GM21786 (cell line): Measurements from ENCODE around the gene OR2T2.
"Not testable (repeated sequence)": the region's sequence is repeated elsewhere in the genome, so short reads cannot be mapped to it uniquely, and the experiment has no call there.

Experiments used
- ATAC-seq: cut with Tn5 transposase; IDR thresholded peaks from one replicate; pipeline ENCODE4 v1.9.1; 2021; ENCODE audit not compliant: unreplicated experiment

The OR2T2 gene, protein sequence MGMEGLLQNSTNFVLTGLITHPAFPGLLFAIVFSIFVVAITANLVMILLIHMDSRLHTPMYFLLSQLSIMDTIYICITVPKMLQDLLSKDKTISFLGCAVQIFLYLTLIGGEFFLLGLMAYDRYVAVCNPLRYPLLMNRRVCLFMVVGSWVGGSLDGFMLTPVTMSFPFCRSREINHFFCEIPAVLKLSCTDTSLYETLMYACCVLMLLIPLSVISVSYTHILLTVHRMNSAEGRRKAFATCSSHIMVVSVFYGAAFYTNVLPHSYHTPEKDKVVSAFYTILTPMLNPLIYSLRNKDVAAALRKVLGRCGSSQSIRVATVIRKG

DNA sequence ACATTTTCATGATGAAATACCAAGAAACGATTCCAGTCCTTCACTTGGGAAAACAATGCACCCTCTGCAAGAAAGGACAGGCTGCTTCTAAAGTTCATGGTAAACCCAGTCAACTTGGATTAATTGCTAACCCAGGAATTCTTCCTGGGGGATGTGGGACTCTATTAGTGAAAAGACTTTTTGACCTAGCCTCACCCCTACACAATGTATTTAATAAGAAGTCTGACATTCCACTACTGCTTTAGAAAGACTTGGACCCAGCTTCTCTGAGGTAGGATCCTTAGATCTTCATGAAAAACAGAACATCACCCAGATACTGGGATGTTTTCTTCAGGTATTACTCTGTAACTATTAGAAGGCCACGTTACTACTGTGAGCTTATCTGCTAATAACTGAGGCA lies at the start of gene OR2T2:
Gene OR2T2 (plus strand): TSS at position 239 of the 400 bp plus-strand sequence. CDS start 7,161 bp downstream, outside the sequence.
- ATAC-seq, result not testable (repeated sequence)

DNA sequence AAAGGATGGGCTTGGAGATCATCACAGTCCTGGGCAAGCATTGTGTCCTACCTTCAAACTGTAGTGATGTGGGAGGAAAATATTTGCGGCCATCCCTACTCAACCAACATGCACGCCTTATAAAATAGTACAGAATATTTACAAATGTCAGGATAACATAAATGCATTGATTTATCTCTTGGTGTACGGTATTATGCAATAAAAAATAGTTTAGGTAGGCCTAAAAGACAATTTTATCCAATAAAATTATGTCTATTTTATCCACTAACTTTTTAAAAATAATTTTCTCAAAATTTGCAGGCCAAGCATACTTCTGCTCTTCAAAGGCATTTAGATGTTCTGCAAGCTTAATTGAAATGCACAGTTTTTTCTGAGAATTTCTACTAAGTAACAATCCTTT lies 42.7 kb upstream of the OR2T2 start, which contains the start of gene OR2T1:
Gene OR2T1 (plus strand): TSS at position 301 of the 400 bp plus-strand sequence. CDS start 3,100 bp downstream, outside the sequence.
- no peak for ATAC-seq

DNA sequence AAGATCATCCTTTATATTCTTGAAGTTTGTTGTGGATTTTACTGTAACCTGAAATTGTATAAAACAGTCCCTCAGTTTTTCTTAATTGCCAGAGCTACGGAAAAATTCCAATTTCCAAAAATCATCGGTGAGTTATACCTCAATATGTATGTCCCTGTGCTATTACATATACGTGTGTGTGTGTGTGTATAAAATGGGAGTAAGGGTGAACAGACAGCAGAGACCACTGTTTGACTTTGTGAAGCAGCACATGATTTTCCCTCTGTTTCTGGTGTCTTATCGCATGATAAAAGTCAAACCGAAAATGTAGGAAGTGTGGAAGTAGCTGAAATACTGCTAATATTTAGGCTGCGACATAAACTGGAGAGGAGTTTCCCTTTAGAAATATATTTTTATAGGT lies 41.4 kb upstream of the OR2T2 start:
- ATAC-seq, result no peak

DNA sequence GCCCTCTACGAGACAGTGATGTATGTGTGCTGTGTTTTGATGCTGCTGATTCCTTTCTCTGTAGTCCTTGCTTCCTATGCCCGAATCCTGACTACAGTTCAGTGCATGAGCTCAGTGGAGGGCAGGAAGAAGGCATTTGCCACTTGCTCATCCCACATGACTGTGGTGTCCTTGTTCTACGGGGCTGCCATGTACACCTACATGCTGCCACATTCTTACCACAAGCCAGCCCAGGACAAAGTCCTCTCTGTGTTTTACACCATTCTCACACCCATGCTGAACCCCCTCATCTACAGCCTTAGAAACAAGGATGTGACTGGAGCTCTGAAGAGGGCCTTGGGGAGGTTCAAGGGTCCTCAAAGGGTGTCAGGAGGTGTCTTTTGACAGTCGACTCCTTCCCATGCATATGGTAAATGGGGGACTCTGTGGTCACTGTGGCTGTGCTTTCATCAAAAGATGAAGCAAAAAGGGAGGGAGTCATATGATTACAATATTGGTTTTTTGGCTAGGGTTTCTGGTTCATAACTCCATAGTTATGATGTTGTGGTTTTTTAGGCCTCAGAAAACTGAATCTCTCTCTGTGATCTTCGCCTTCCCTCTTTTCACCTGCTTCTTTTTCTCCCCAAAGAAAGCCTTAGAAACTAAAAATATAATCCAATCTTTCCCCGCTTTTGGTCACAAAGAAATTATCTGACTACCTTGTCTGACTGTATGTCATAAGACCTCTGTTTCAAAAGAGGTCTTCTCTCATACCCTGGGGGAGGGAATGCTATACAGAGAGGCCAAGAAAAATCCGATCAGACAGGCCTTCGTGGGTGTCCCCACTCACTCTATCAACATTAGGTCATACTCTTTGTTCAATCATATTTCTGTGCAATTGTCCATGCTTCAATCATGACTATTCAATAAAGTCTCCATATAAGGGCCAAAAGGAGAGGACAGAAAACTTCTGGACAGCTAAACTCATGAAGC lies 38.4 kb upstream of the OR2T2 start:
- ATAC-seq, result no peak

DNA sequence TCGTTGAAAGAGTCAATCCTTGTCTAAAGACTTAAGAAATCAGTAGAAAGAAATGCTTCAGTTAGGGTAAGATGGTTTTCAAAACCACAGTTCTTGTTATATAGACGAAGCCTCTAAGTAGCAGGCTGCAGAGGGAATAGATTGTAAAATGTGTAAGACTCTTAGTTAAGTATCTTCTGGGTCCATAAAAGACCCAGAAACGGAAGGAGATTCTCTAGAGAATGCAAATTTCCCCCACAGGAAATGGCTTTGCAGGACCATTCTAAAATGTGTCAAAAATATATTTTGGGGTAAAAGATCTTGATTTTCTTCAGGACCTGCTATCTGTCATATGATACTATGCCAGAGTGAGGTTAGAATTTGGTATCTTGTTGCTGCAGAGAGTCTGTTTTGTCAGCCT lies 29.2 kb upstream of the OR2T2 start:
- no peak for ATAC-seq

DNA sequence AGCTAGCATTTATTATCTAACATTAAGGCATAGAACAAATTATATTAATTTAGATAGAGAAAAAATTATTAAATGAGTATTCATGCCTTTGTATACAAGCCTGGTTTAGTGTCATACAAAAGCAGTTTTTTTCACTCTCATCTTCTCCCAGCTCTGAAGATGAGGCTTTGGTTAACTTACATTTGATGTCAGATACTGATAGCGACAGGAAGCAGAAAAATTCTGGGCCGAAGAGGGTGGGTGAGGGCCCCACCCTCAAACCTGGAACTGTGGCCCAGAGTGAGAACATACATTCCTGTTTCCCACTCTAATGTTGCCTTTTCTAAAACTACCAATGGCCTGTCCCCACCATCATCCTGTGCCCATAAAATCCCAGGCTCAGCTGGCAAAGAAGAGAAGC lies 27.6 kb upstream of the OR2T2 start:
- ATAC-seq, result no peak

DNA sequence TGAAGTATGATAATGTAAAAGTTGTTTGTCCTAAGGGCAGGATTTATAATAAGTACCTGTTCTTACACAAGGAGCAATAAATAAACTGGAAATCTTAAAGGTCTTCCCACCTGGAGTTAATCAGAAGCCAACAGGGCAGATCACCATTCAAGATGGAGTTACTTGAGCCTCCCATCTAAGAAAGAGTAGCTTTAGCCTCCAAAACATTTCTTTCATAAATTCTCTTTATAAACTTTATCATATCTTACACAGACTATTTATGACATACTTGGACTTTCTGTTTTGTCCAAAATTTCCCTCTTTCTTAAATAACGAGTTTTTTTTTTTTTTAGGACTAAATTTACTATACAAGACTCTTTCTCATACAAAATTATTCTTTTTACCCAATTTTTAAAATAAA lies 24.1 kb upstream of the OR2T2 start:
- ATAC-seq, result no peak

DNA sequence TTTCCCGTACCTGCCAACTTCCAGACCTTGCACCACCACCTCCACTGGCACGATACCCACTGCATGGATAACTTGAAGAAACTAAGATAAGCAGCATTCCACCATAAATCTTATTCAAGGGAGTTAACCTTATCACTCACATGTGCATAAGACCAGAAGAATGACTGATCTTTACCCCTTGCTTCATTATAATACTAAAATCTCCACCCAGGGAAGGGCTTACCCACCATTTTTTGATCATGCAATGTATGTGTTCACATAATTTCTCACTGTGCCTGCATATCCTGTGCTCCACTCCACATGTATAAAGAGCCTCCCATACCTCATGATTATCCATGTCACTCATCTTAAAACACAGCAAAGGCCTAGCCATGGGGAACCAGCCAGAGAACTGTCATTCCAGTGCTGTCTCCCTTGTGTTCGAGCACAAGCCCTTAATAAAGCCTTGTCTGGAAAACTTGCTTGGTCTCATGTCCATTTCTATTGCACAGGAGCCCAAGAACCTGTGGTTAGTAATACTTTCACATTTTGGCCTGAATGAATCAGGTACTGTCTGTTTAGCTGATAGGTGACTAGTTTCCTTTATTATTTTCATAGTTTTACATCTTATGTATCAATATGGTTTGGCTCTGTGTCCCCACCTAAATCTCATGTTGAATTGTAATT lies 17.8 kb upstream of the OR2T2 start:
- ATAC-seq, result peak; percentile 34

DNA sequence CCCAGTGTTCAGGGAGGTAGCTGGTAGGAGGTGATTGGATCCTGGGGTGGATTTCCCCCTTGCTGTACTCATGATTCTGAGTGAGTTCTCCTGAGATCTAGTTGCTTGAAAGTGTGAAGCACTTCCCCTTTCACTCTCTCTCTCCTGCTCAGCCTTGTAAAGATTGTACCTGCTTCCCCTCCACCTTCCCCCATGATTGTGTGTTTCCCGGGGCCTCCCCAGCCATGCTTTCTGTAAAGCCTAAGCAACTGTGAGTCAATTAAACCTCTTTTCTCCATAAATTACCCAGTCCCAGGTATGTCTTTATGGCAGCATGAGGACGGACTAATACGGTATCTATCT lies 17.3 kb upstream of the OR2T2 start:
- peak; percentile 98 for ATAC-seq

DNA sequence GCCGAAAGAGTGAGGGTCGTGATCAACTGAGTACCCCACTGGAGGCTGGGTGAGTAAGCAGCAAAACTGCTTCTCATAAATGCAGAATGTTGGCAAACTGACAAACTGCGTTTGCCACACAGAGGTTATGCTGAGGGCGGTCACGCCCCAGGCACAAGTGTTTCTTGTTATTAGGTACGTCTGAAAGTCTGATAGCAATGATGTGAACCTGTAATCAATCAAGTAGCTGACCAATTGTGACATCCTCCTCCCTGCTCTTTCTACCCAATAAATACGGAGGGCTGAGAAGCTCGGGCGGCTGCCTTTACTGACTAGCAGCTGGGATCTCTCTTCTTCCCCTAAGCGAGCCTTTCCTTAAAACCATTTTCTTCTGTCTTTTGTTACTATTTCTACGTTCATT lies 13.8 kb upstream of the OR2T2 start:
- not testable (repeated sequence) for ATAC-seq

DNA sequence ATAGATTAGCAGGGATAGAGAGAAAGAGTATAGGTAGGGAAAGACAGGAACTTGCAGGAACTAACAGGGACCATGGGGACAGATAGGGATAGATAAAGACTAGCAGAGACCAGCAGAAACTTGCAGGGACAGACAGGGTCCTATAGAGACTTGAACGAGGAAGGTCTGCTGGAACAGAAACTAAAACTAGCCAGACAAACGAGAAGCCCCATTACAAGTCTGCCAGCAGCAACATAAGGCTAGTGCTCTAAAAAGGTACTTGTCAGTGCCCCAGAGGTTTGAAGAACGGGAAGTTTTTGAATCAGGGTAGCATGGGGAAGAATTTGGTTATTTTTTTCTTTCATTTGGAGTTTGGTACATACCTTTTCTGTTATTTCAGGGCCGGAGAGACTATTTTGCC lies 13.2 kb upstream of the OR2T2 start:
- ATAC-seq, result not testable (repeated sequence)

DNA sequence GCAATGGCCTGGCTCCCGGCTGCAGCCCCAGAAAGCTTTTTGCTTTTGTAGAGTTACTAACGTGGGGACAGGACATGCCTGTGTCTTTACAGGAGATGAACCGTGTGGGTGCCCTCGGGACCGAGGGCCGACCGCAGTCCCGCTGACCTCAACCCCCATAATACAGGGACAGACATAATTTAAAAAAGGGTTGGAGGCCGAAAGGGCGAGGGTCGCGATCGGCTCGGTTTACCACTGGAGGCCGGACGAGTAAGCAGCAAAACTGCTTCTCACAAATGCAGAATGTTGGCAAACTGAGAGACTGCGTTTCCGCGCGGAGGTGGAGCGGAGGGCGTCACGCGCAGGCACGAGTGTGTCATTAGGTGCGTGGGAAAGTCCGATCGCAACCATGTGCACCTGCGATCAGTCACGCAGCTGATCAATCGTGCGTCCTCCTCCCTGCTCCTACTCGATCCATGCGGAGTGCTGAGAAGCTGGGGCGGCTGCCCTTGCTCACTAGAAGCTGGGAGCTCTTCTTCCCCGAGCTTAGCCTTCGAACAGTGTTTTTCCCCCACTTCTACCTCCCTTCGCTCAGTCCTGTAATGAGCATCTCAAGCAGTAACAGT lies 11.5 kb upstream of the OR2T2 start:
- ATAC-seq, result not testable (repeated sequence)

DNA sequence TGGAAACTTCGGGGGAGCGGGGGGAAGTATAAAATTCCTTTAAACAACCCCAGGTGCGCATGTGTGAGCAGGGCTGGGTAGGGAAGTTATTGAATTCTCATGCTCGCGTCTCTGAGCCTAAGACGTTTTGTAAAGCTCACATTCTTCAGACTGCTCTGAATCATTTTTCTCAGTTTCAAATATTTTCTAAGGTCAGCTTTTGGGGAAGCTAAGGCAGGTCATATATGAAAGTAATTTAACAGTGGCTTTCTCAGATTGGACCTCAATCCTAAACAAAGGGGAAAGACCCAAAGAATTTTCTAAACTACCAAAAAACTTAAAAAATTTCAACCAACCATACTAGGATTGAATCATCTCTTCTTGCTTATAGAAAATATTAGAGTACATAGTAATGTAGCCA lies 10.5 kb upstream of the OR2T2 start:
- peak; percentile 39 for ATAC-seq

DNA sequence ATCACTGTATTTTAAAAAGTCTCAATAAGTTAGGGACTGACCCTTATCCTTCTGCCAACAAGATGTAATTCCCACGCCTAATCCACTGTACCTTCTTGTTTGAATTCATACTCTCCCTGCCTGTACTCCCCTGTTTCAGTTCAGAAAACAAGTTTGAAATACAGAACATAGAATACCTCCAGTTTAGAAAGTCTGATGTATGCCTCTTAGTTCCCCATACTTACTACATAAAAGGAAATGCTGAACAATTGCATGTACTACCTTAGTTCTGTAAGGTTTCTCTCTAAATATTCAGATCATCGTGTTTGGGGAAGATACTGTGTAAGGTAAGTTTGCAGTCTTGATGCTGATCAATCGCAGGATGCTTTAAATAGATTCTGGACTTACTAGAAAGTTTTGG lies 9.1 kb upstream of the OR2T2 start:
- ATAC-seq, result peak; percentile 78

DNA sequence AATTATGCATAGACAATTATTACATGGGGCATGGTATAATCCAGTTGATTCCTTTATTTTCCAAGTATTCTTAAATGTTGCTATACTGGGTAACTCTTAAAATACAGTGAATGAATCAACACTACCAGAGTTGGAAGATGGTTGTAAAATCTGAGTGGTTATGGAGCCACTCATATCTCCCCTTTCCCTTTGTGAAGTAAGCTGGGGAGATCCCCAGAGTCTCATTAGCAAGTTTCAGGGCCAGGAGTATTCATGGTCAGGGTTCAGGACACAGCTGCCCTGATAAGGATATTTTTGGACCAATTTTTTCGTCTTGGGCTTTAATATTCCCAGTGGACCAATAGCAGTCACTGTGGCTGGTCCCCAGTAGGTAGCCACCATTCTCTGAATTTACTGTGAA lies 6.8 kb upstream of the OR2T2 start:
- ATAC-seq, result not testable (repeated sequence)

DNA sequence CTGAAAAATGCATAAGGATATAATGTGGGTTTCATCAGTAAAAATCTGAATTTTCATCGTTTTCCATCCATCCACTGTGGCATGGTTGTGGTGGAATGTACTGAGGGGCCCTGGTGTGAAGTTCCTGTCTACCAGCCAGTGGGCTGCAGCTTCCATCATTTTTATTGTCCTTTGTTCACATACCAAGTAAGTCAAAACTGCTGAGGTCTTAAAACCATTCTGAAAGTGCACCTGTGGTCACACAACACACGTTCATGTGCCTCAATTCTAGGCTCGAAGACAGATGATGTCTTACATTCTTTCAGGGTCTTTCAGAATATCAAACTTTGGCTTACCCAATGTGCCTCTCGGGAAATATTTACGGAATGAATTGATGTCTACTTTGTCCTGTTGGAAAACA lies 6.2 kb upstream of the OR2T2 start:
- ATAC-seq, result not testable (repeated sequence)

DNA sequence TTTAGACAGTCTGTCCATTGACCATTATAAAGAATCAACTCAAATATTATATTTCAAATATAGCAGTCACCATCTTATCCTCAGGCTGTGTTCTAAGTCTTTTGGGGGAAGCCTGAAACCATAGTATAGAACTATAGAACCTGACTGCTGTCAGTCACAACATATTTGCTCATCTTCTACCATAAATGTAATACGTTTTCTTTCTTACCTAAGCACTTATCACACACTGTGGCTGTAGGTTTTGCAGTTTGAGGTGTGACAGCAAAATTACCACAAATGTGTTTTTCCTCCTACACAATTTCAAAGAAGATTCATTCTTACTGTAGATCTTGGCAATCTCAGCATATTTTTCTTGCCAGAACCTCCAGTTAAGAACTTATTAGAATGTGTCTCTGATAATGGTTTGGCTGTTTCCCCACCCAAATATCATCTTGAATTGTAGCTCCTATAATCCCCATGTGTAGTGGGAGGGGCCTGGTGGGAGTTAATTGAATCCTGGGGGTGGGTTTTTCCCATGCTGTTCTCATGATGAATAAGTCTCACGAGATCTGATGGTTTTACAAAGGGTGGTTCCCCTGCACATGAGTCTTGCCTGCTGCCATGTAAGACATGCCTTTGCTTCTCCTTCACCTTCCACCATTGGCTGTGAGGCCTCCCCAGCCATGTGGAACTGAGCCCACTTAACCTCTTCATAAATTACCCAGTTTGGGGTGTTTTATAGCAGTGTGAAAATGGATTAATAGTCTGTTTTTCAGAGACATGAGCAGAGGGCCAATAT lies 2.7 kb upstream of the OR2T2 start:
- ATAC-seq, result not testable (repeated sequence)

DNA sequence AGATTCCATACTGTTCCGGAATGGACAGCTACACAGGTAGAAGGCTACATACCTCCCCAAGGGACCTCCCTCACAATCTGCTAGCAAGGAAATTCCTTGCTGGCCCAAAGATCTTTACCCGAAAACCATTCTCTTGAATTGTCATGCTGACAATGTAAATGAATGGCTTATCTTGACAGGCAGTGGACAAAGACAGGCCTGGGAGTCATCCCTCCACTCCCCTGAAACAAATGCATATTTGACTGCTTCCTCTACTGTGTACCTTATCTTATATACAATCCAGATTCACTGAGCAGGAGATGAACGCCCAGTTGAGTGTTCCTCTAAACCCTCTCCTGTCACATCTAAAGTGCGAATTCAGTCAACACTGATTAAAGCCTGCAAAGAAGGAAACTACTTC lies 834 bp upstream of the OR2T2 start:
- ATAC-seq, result not testable (repeated sequence)

DNA sequence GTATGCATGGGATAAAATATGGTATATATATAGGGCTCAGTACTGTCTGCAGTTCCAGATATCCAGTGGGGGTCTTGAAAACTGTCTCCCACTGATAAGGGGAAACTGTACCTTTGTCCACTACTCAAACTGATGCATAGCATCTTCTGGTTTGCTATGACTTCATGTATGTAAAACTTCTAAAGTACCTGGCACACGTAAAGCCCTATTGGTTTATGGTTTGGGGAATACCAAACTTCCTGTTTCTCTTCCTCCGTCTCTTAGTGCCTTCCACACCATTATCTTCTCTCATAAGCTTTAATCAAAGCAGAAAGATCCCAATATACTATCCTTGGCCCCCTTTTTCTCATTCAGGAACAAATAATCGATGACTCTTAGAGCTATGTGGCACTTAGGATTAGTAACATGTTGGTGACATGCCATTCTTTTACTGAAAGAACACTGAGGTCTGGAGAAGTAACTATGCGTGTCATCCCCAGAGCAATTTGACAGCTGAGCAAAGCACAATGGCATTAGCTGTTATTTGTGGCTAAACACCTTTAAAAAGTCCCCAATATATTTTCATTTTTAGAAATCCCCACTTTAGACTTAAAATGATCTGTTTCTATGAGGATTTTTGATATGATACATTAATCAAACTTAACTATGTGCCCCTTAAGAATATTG lies 3.1 kb downstream of the OR2T2 start:
- ATAC-seq, result peak; percentile 40
